HEK293 (cell line): ENCODE measurements around the gene CTTN.

ENCODE experiments used
- CTCF ChIA-PET: fragments of 350-600 bp; formaldehyde crosslinking; extraction: SDS; loops from one replicate; lab custom pipeline; 2021; ENCODE audit warnings: antibody characterized with exemption; lab: Yijun Ruan, JAX
- POLR2A ChIA-PET: fragments of 300-600 bp; formaldehyde crosslinking; extraction: SDS; loops from one replicate; lab custom pipeline; 2020; ENCODE audit warnings: antibody characterized with exemption, inconsistent platforms; lab: Yijun Ruan, JAX
- H3K27ac ChIP-seq: fragments of 200-500 bp; sonication (Bioruptor generic); 2 replicates; pipeline ENCODE4 v1.5.1; 2014; ENCODE audit warnings: low read depth, low read length, control low read depth, inconsistent platforms; ENCODE audit errors: extremely low read depth
- H3K36me3 ChIP-seq, 2 experiments: fragments of 200-500 bp in 1 of 2; sonication (Bioruptor generic) in 1 of 2; 1 replicate in 1 of 2; 2 replicates in 1 of 2; pipeline ENCODE4 v1.5.1; 2014 to 2017; ENCODE audit warnings: inconsistent platforms in 2 of 2, low read length in 2 of 2; ENCODE audit not compliant: control insufficient read depth in 2 of 2, insufficient read depth in 1 of 2
- H3K4me1 ChIP-seq: fragments of 200-500 bp; sonication (Bioruptor generic); 2 replicates; pipeline ENCODE4 v1.5.1; 2014; ENCODE audit warnings: mild to moderate bottlenecking, low read length, inconsistent platforms; ENCODE audit not compliant: control insufficient read depth, insufficient read depth
- H3K4me3 ChIP-seq: 2 replicates; pipeline ENCODE4 v1.5.1; 2011; ENCODE audit warnings: low read depth, mild to moderate bottlenecking, control low read depth, low read length, moderate library complexity
- H3K9me3 ChIP-seq: fragments of 200-500 bp; sonication (Bioruptor generic); 2 replicates; pipeline ENCODE4 v1.5.1; 2014; ENCODE audit warnings: low read depth, low read length, inconsistent platforms; ENCODE audit not compliant: control insufficient read depth, insufficient read depth
- FEZF1 ChIP-seq: fragments of 450-650 bp; formaldehyde crosslinking; IDR thresholded peaks from 2 replicates; pipeline ENCODE4 v1.5.1; 2016; ENCODE audit warnings: missing biosample characterization, missing genetic modification characterization
- GLI4 ChIP-seq: fragments of 450-650 bp; formaldehyde crosslinking; IDR thresholded peaks from 2 replicates; pipeline ENCODE4 v1.5.1; 2016; ENCODE audit warnings: missing biosample characterization, missing genetic modification characterization
- KLF8 ChIP-seq: fragments of 450-650 bp; formaldehyde crosslinking; IDR thresholded peaks from 2 replicates; pipeline ENCODE4 v1.5.1; 2016; ENCODE audit warnings: missing biosample characterization, missing genetic modification characterization
- SP2 ChIP-seq: fragments of 450-650 bp; formaldehyde crosslinking; IDR thresholded peaks from 2 replicates; pipeline ENCODE4 v1.5.1; 2016; ENCODE audit warnings: missing biosample characterization, missing genetic modification characterization
- SP7 ChIP-seq: fragments of 450-650 bp; formaldehyde crosslinking; IDR thresholded peaks from 2 replicates; pipeline ENCODE4 v1.5.1; 2016; ENCODE audit warnings: missing biosample characterization, missing genetic modification characterization
- ZBTB7A ChIP-seq: fragments of 450-650 bp; formaldehyde crosslinking; IDR thresholded peaks from 2 replicates; pipeline ENCODE4 v1.5.1; 2016; ENCODE audit warnings: low read depth, missing biosample characterization, missing genetic modification characterization
- ZNF133 ChIP-seq: fragments of 450-650 bp; formaldehyde crosslinking; IDR thresholded peaks from 2 replicates; pipeline ENCODE4 v1.5.1; 2016; ENCODE audit warnings: missing biosample characterization, missing genetic modification characterization
- ZNF155 ChIP-seq: fragments of 450-650 bp; formaldehyde crosslinking; IDR thresholded peaks from 2 replicates; pipeline ENCODE4 v1.5.1; 2016; ENCODE audit warnings: missing biosample characterization, missing genetic modification characterization
- ZNF433 ChIP-seq: fragments of 450-650 bp; formaldehyde crosslinking; IDR thresholded peaks from 2 replicates; pipeline ENCODE4 v1.5.1; 2016; ENCODE audit warnings: missing biosample characterization, missing genetic modification characterization, low read depth
- ZNF501 ChIP-seq: fragments of 450-650 bp; formaldehyde crosslinking; IDR thresholded peaks from 2 replicates; pipeline ENCODE4 v1.5.1; 2016; ENCODE audit warnings: missing biosample characterization, missing genetic modification characterization
- ZNF514 ChIP-seq: fragments of 450-650 bp; formaldehyde crosslinking; IDR thresholded peaks from 2 replicates; pipeline ENCODE4 v1.5.1; 2016; ENCODE audit warnings: missing biosample characterization, missing genetic modification characterization
- ZNF548 ChIP-seq: fragments of 450-650 bp; formaldehyde crosslinking; IDR thresholded peaks from 2 replicates; pipeline ENCODE4 v1.5.1; 2016; ENCODE audit warnings: missing biosample characterization, missing genetic modification characterization
- ZNF654 ChIP-seq: fragments of 450-650 bp; formaldehyde crosslinking; IDR thresholded peaks from 2 replicates; pipeline ENCODE4 v1.5.1; 2016; ENCODE audit warnings: low read depth, missing biosample characterization, missing genetic modification characterization
- ZXDB ChIP-seq: fragments of 450-650 bp; formaldehyde crosslinking; IDR thresholded peaks from 2 replicates; pipeline ENCODE4 v1.5.1; 2016; ENCODE audit warnings: missing biosample characterization, missing genetic modification characterization
- TF ChIP-seq, protein P1 (sequence below): fragments of 450-650 bp; IDR thresholded peaks from 2 replicates; pipeline ENCODE4 v1.5.1; 2018; ENCODE audit warnings: missing biosample characterization, missing genetic modification characterization
- TF ChIP-seq, protein P2 (sequence below): fragments of 450-650 bp; formaldehyde crosslinking; IDR thresholded peaks from 2 replicates; pipeline ENCODE4 v1.5.1; 2016; ENCODE audit warnings: missing biosample characterization, missing genetic modification characterization
- TF ChIP-seq, protein P3 (sequence below): fragments of 450-650 bp; formaldehyde crosslinking; IDR thresholded peaks from 2 replicates; pipeline ENCODE4 v1.5.1; 2016; ENCODE audit warnings: missing biosample characterization, missing genetic modification characterization
- TF ChIP-seq, protein P4 (sequence below): fragments of 450-650 bp; formaldehyde crosslinking; IDR thresholded peaks from 2 replicates; pipeline ENCODE4 v1.5.1; 2016; ENCODE audit warnings: missing biosample characterization, missing genetic modification characterization, borderline replicate concordance

Gene CTTN

DNA sequence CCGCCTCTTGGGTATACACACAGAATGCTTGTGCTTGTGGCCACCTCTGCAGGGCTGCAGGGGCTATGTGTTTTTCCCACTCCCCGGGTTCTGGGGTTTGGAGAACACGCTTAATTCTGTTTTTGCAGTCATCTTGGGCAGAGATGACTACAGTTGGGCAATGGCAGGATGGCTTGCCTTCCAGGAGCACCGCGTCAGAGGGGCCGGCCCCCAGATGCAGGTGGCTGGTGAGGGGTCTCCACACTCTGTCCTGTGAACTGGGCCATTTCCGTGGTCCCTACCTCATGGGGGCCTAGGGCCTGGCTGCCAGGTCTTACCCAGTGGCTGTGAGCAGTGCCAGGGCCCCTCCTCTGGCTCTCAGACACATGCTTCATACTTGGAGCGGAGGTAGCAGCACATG is 68.3 kb downstream of the CTTN start (continued):
- TF ChIP-seq, protein P1, sequence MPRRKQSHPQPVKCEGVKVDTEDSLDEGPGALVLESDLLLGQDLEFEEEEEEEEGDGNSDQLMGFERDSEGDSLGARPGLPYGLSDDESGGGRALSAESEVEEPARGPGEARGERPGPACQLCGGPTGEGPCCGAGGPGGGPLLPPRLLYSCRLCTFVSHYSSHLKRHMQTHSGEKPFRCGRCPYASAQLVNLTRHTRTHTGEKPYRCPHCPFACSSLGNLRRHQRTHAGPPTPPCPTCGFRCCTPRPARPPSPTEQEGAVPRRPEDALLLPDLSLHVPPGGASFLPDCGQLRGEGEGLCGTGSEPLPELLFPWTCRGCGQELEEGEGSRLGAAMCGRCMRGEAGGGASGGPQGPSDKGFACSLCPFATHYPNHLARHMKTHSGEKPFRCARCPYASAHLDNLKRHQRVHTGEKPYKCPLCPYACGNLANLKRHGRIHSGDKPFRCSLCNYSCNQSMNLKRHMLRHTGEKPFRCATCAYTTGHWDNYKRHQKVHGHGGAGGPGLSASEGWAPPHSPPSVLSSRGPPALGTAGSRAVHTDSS (tag by site-specific recombination), result no peak

DNA sequence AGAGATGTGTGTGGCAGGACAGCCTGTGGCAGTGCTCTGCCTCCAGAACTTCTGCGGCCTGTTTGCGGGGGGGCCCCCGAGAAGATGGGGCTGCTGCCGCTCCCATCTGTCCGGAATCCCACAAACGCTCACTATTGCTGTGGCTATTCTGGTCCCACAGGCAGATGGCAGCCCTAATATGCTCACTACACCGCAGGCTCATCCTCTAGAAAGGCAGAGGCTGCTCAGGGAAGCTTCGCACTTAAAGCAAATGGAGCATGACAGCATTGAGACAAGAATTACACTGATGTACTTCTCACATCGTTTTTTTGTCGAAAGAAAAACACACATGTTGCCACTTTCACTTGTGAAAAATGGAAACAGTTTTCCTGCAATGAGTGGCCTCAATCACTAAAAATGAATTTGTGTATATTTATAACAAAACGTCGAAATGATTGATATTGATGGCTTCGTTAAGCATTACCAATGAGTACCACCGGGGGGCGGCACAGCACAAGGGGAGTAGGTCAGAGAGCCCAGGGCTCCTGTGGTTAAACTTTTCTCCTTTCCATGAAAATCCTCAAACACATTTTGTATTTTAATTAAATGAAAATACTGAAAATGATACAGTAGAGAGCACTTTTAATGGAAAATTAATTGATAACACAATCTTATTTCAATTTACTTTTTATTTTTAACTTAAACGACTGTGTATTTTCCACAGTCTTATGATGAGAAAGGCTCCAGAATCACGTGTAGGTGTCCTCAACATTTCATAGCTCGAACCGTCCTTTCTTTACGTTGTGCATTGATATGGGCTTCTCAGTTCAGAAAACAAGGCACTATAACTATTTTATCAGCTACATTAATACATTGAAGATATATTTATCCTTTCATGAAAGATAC is 69.1 kb downstream of the CTTN start:
- H3K4me1 ChIP-seq, result no peaks in the 10 kb centered on the region

DNA sequence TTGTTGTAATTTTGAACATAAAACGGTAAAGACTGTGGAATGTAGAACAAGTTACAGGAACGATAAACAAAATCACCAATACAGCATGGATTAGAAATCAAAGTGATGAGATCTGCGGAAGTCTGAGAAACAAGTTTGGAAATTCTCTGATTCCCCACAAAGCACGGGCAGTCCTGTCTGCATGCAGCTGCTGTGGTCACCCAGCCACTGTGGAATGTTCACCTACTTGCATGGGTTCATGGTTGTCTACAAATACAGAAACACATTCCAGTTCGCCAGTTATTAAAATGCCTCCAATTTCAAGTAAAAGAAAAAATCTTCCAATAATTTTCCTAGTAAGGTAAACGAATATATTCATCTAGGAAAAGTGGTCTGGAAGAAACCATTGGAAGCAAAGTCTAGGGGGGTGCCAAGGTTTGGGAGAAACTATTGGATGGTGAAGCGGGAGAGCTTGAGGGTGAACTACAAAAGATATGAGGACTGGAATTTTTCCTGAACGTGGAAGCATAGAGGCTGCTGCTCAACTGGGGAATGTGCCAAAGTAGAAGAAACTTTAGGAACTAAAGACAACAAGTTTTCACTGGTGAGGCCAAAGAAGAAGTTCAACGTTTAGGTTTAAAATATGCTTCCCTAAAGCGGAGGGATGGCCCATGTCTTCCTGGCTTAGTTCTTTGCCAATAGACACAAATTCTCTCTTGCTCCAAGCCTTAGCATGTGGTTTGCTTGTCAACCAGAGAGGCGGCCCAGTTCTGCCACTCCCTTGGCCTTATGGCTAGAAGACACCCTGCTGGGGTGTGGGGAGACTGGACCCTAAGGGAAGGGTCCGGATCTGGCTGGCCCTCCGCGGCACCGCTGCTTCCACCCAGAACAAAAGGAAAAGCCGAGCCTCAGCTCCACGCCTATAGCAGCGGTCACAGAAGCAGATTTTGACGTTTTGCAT is 70.2 kb downstream of the CTTN start:
- Histone ChIP-seq H3K27ac (no peak overlapping the region), H3K9me3 (no peaks in the 10 kb centered on the region), H3K4me1 (no peaks in the 10 kb centered on the region), H3K36me3 (no peaks in the 10 kb centered on the region), H3K4me3 (no peak overlapping the region)
- POLR2A ChIA-PET, result no interaction called here
- CTCF ChIA-PET, result interaction anchor here (0.6 to 2.6 kb wide), 20 partner anchors 8 to 611 kb away, joined by 3 to 18 read pairs (median 4); no protein-coding TSS in a partner anchor
- TF ChIP-seq, protein P2, sequence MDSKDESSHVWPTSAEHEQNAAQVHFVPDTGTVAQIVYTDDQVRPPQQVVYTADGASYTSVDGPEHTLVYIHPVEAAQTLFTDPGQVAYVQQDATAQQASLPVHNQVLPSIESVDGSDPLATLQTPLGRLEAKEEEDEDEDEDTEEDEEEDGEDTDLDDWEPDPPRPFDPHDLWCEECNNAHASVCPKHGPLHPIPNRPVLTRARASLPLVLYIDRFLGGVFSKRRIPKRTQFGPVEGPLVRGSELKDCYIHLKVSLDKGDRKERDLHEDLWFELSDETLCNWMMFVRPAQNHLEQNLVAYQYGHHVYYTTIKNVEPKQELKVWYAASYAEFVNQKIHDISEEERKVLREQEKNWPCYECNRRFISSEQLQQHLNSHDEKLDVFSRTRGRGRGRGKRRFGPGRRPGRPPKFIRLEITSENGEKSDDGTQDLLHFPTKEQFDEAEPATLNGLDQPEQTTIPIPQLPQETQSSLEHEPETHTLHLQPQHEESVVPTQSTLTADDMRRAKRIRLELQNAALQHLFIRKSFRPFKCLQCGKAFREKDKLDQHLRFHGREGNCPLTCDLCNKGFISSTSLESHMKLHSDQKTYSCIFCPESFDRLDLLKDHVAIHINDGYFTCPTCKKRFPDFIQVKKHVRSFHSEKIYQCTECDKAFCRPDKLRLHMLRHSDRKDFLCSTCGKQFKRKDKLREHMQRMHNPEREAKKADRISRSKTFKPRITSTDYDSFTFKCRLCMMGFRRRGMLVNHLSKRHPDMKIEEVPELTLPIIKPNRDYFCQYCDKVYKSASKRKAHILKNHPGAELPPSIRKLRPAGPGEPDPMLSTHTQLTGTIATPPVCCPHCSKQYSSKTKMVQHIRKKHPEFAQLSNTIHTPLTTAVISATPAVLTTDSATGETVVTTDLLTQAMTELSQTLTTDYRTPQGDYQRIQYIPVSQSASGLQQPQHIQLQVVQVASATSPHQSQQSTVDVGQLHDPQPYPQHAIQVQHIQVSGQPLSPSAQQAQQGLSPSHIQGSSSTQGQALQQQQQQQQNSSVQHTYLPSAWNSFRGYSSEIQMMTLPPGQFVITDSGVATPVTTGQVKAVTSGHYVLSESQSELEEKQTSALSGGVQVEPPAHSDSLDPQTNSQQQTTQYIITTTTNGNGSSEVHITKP (tag by site-specific recombination), result peak; percentile 76
- no peak for TF ChIP-seq SP7

More for the DNA sequence above, 69.1 kb downstream of the CTTN start:
- ChIA-PET POLR2A (no interaction called here), CTCF (interaction anchor here (0.6 to 2.6 kb wide), 25 partner anchors 9 to 968 kb away, joined by 3 to 18 read pairs (median 3); no protein-coding TSS in a partner anchor)
- Histone ChIP-seq H3K36me3 (no peaks in the 10 kb centered on the region), H3K9me3 (no peaks in the 10 kb centered on the region), H3K27ac (no peak overlapping the region), H3K4me3 (no peak overlapping the region)
- TF ChIP-seq SP7 (no peak), KLF8 (tag by site-specific recombination) (no peak), ZBTB7A (tag by site-specific recombination) (no peak), ZNF654 (tag by site-specific recombination) (peak; percentile 72)
- TF ChIP-seq, protein P3, sequence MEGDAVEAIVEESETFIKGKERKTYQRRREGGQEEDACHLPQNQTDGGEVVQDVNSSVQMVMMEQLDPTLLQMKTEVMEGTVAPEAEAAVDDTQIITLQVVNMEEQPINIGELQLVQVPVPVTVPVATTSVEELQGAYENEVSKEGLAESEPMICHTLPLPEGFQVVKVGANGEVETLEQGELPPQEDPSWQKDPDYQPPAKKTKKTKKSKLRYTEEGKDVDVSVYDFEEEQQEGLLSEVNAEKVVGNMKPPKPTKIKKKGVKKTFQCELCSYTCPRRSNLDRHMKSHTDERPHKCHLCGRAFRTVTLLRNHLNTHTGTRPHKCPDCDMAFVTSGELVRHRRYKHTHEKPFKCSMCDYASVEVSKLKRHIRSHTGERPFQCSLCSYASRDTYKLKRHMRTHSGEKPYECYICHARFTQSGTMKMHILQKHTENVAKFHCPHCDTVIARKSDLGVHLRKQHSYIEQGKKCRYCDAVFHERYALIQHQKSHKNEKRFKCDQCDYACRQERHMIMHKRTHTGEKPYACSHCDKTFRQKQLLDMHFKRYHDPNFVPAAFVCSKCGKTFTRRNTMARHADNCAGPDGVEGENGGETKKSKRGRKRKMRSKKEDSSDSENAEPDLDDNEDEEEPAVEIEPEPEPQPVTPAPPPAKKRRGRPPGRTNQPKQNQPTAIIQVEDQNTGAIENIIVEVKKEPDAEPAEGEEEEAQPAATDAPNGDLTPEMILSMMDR (tag by site-specific recombination), result peak; percentile 21; the same call in 1 of the 2 replicates

DNA sequence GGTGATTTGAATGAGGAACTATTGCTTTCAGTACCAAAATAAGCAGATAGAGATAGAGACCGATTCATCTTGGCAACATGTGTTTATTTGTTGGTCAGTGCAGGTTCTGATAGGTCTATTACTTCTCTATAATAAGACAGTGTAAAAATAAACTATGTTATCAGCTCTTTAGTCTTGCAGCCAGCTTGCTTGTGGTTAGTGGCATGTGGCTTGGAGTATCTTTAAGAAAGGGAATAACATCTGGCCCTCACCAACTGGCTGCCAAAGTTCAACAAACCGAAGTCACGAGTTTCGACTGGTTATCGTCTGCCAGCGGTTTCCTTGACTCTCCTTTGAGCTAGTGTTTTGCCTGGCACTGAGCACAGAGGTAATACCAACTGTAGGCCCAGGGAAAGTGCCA is 71.8 kb downstream of the CTTN start:
- no peaks in the 10 kb centered on the region for H3K4me1 ChIP-seq
- H3K36me3 ChIP-seq, result no peaks in the 10 kb centered on the region
- ChIA-PET CTCF (interaction anchor here (0.7 to 1.3 kb wide), 2 partner anchors 168 to 286 kb away, joined by 3 read pairs; no protein-coding TSS in a partner anchor), POLR2A (no interaction called here)
- no peak overlapping the region for H3K4me3 ChIP-seq
- H3K27ac ChIP-seq, result no peak overlapping the region
- H3K9me3 ChIP-seq, result no peaks in the 10 kb centered on the region
- TF ChIP-seq ZXDB (tag by site-specific recombination), result no peak
- TF ChIP-seq GLI4 (tag by site-specific recombination), result no peak
- no peak for TF ChIP-seq ZNF514
- TF ChIP-seq FEZF1, result no peak
- TF ChIP-seq ZNF433, result no peak
- TF ChIP-seq SP2 (tag by site-specific recombination), result no peak
- no peak for TF ChIP-seq ZNF155 (tag by site-specific recombination)
- TF ChIP-seq ZNF548 (tag by site-specific recombination), result no peak
- no peak for TF ChIP-seq ZBTB7A (tag by site-specific recombination)
- no peak for TF ChIP-seq ZNF501
- TF ChIP-seq, protein P4, sequence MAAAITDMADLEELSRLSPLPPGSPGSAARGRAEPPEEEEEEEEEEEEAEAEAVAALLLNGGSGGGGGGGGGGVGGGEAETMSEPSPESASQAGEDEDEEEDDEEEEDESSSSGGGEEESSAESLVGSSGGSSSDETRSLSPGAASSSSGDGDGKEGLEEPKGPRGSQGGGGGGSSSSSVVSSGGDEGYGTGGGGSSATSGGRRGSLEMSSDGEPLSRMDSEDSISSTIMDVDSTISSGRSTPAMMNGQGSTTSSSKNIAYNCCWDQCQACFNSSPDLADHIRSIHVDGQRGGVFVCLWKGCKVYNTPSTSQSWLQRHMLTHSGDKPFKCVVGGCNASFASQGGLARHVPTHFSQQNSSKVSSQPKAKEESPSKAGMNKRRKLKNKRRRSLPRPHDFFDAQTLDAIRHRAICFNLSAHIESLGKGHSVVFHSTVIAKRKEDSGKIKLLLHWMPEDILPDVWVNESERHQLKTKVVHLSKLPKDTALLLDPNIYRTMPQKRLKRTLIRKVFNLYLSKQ (tag by site-specific recombination), result no peak
- no peak for TF ChIP-seq ZNF133 (tag by site-specific recombination)
